Thoracic aorta (tissue), 2 donors: ENCODE measurements around the gene LMX1B. TPM values are rescaled to one million over a fixed set of nuclear protein-coding genes. Genes with fewer than 3 reads are reported as not detected.

Experiments used
- ATAC-seq: fragments of 150-250 bp; one replicate; pipeline ENCODE4 v1.8.0; 2017; ENCODE audit warnings: low read depth; ENCODE audit not compliant: insufficient number of reproducible peaks, low FRiP score
- DNase-seq: peaks from one replicate; pipeline ENCODE4 v3.0.0-alpha.2; 2020; ENCODE audit warnings: low spot score
- H3K27ac ChIP-seq, 2 donors: fragments of 200-600 bp; sonication (generic); 1 replicate in 1 of 2; 2 replicates in 1 of 2; pipeline ENCODE4 v1.5.1; 2016; ENCODE audit warnings: mild to moderate bottlenecking in 2 of 2, moderate library complexity in 2 of 2
- H3K27me3 ChIP-seq: fragments of 200-600 bp; sonication (generic); replicated peaks from 2 replicates; pipeline ENCODE4 v1.6.0; 2016; ENCODE audit warnings: mild to moderate bottlenecking; ENCODE audit not compliant: insufficient read depth
- H3K36me3 ChIP-seq: fragments of 200-600 bp; sonication (generic); one replicate; pipeline ENCODE4 v1.5.1; 2016
- H3K4me1 ChIP-seq, 2 donors: fragments of 200-600 bp; sonication (generic); 1 replicate in 1 of 2; 2 replicates in 1 of 2; pipeline versions ENCODE4 v1.5.1 to v1.6.0; 2016; ENCODE audit warnings: low read depth in 2 of 2, mild to moderate bottlenecking in 1 of 2; ENCODE audit not compliant: control insufficient read depth in 1 of 2
- H3K4me3 ChIP-seq: fragments of 200-600 bp; sonication (generic); 2 replicates; pipeline ENCODE4 v1.5.1; 2016; ENCODE audit warnings: mild to moderate bottlenecking
- H3K9me3 ChIP-seq: fragments of 200-600 bp; sonication (generic); 2 replicates; pipeline ENCODE4 v1.5.1; 2016
- total RNA-seq, 2 donors: library from RNA; depleted of rRNA; stranded (reverse); fragments of >200 nt; gene quantifications; one replicate each; pipeline versions ENCODE4 v1.1.0 to v1.2.3, GENCODE V29; 2016
- TF ChIP-seq, protein P1 (sequence below): fragments of 200-600 bp; sonication (generic); IDR thresholded peaks from one replicate; pipeline ENCODE4 v1.5.1; 2019; ENCODE audit warnings: antibody characterized with exemption

The LMX1B gene
- total RNA-seq, 2 donors from 2014 or later: not detected

DNA sequence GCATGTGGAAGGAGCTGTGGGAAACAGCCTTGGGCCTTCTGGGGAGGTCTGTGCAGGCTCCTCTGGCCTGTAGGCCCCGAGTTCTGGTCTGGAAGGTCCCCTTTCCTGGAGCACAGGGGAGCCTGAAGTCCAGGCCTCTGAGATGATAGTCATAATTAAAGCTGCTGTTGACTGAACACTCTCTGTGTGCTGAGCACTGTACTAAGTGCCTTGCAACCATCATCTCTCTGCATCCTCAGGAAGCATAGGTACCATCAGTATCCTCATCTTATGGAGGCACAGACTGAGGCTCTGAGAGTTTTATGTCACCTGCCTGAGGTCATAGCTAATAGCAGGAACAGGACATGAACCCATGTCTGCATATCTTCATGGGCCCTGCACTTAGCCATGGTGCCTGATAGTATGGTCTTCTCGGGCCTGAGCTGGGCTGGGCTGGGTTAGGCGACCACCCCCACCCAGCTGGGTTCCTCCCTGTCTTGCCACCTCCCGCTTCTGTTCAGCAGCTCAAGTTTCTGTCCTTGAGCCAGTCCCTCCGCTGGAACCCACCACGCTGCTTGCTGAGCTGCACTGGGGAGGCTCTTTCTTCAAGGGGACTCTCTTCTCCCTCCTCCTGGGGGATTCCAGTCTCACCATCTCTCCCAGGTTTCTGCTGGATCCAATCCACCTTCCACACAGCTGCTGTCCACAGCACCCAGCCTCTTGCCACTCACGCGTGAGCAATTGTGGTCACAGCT, 27.6 kb downstream of the LMX1B start:
- no peaks in the 10 kb centered on the region for H3K36me3 ChIP-seq
- no peaks in the 10 kb centered on the region for H3K27me3 ChIP-seq
- TF ChIP-seq, protein P1, sequence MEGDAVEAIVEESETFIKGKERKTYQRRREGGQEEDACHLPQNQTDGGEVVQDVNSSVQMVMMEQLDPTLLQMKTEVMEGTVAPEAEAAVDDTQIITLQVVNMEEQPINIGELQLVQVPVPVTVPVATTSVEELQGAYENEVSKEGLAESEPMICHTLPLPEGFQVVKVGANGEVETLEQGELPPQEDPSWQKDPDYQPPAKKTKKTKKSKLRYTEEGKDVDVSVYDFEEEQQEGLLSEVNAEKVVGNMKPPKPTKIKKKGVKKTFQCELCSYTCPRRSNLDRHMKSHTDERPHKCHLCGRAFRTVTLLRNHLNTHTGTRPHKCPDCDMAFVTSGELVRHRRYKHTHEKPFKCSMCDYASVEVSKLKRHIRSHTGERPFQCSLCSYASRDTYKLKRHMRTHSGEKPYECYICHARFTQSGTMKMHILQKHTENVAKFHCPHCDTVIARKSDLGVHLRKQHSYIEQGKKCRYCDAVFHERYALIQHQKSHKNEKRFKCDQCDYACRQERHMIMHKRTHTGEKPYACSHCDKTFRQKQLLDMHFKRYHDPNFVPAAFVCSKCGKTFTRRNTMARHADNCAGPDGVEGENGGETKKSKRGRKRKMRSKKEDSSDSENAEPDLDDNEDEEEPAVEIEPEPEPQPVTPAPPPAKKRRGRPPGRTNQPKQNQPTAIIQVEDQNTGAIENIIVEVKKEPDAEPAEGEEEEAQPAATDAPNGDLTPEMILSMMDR: no peak
- DNase-seq: no peak
- no peak overlapping the region for H3K27ac ChIP-seq
- no peaks in the 10 kb centered on the region for H3K9me3 ChIP-seq
- peaks cover 0 to 6% of the 10 kb centered on the region in 2 donors for H3K4me1 ChIP-seq
- no peak for ATAC-seq
- no peak overlapping the region for H3K4me3 ChIP-seq

DNA sequence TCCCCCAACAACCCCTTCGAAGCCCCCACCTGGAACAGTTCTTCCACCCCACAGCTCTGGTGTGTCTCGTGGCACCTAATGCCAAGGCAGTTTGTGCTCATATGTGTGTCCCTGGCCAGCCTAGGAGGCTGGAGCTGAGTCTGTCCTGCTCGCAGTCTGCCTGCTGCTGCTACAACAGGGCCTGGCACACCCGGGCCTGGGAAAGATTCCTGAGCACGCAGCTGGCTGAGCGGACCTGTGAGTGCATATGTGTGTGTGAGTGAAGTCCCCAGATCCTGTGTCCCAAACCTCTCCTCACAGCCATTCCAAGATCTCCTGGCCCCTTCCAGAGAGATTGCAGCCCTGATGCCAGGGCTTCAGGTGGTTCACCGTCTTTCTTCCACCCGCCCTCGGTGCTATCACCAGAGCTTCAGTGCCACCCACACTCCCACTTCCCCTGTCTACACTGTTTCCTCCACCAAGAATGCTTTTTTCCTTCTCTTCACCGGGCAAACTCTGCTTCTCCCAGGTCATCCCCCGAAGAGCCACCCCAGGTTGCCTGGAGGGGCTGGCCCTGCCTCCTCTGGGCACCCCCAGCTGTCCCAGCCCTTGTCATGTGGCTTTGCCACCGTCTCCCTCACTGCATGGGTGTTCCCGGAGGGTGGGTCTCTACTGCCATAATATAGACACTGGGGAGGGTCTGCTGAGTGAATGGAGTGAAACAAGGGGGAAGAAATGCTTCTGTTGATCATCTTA, 28.4 kb downstream of the LMX1B start:
- Histone ChIP-seq H3K4me3 (no peak overlapping the region), H3K9me3 (no peaks in the 10 kb centered on the region), H3K27ac (no peak overlapping the region), H3K36me3 (no peaks in the 10 kb centered on the region), H3K4me1 (peaks cover 0 to 6% of the 10 kb centered on the region in 2 donors), H3K27me3 (no peaks in the 10 kb centered on the region)
- ATAC-seq (no peak), DNase-seq (no peak)
- TF ChIP-seq, protein P1: no peak

DNA sequence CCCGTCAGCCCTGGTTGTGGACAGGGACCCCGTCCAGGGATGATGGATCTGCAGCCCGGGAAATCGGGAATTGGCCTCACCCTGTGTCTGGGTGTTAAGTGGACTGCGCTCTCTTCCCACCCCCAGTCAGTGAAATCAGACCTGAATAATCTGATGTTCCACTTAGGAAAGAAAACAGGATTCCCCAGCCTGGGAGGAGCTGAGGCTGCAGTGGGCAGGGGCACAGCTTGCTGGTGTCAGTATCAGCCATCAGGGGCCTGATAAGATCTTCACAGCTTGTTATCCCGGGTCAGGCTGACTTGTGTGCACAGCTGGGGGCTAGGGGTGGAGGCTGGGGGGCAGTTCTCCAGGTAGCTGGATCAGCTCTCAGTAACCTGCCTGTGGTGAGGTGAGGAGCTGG, 29.1 kb downstream of the LMX1B start:
- Histone ChIP-seq H3K4me3 (no peak overlapping the region), H3K4me1 (peaks cover 0 to 6% of the 10 kb centered on the region in 2 donors), H3K36me3 (no peaks in the 10 kb centered on the region), H3K27me3 (no peaks in the 10 kb centered on the region), H3K9me3 (no peaks in the 10 kb centered on the region), H3K27ac (no peak overlapping the region)
- DNase-seq (no peak), ATAC-seq (no peak)
- TF ChIP-seq, protein P1: no peak

GRCh38 chr9:126643945-126644527, 30.3 kb downstream of the LMX1B start:
- H3K27me3 ChIP-seq: no peaks in the 10 kb centered on the region
- no peak overlapping the region for H3K27ac ChIP-seq
- DNase-seq (no peak), ATAC-seq (no peak)
- no peak overlapping the region for H3K4me3 ChIP-seq
- H3K36me3 ChIP-seq: no peaks in the 10 kb centered on the region
- TF ChIP-seq, protein P1: no peak
- no peaks in the 10 kb centered on the region for H3K4me1 ChIP-seq
- no peaks in the 10 kb centered on the region for H3K9me3 ChIP-seq

DNA sequence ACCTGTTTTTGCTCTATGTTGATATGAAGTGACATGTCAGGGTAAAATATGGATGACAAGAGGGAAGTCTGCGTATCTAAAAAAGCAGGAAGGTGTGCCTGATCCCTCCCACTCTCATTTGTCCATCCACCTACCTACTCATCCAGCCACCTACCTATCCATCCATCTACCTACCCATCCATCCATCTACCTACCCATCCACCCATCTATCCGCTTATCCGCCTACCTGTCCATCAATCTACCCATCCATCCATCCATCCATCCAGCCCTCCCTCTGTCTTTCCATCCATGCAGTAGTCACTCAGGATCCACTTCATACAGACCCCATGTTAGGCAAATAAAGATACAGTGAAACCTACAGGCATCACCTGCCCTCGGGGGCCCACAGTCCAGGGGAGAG, 32.4 kb downstream of the LMX1B start:
- Histone ChIP-seq H3K27me3 (no peaks in the 10 kb centered on the region), H3K27ac (no peak overlapping the region), H3K4me3 (no peak overlapping the region), H3K9me3 (no peaks in the 10 kb centered on the region), H3K4me1 (no peaks in the 10 kb centered on the region), H3K36me3 (no peaks in the 10 kb centered on the region)
- ATAC-seq (no peak), DNase-seq (no peak)
- TF ChIP-seq, protein P1: no peak
